ENCODE measurements around the gene UGT1A9. TPM values are rescaled to one million over a fixed set of nuclear protein-coding genes. Genes with fewer than 3 reads are reported as not detected.

Gene UGT1A9
- total RNA-seq, 2 donors from 2014 or later = not detected

GRCh38 chr2:233801357-233802131 is 129.8 kb downstream of the UGT1A9 start:
- intact Hi-C loops (cut with DNase I) = no loop called here
- H3K27ac ChIP-seq = no peak overlapping the region
- no peaks in the 10 kb centered on the region for H3K36me3 ChIP-seq
- no peaks in the 10 kb centered on the region for H3K4me1 ChIP-seq (replicated peaks)
- H3K9me3 ChIP-seq = no peaks in the 10 kb centered on the region
- H3K4me3 ChIP-seq = no peak overlapping the region
- no peak for DNase-seq (ENCODE audit: low spot score)
- no peaks in the 10 kb centered on the region for H3K27me3 ChIP-seq (replicated peaks; ENCODE audit: insufficient read depth)
- WGBS = 81% methylated on average over 9 of the region's 9 CpGs
- no peak for TF ChIP-seq POLR2A (IDR thresholded peaks at IDR 0.05)
- TF ChIP-seq CTCF (IDR thresholded peaks at IDR 0.05) = no peak
- TF ChIP-seq POLR2AphosphoS5 (IDR thresholded peaks at IDR 0.05) = no peak

- WGBS = 78% methylated on average over 3 of the region's 3 CpGs
- H3K27me3 ChIP-seq (replicated peaks; ENCODE audit: insufficient read depth) = no peaks in the 10 kb centered on the region
- H3K9me3 ChIP-seq = no peaks in the 10 kb centered on the region
- no peak for DNase-seq (ENCODE audit: low spot score)
- TF ChIP-seq POLR2AphosphoS5 (IDR thresholded peaks at IDR 0.05) = no peak
- TF ChIP-seq POLR2A (IDR thresholded peaks at IDR 0.05) = no peak
- TF ChIP-seq CTCF (IDR thresholded peaks at IDR 0.05) = no peak
- no peaks in the 10 kb centered on the region for H3K36me3 ChIP-seq
- H3K27ac ChIP-seq = no peak overlapping the region
- no peak overlapping the region for H3K4me3 ChIP-seq
- intact Hi-C loops (cut with DNase I) = no loop called here
- H3K4me1 ChIP-seq (replicated peaks) = no peaks in the 10 kb centered on the region
These were observed 130.6 kb downstream of the UGT1A9 start for GRCh38 chr2:233802132-233802815.

GRCh38 chr2:233803292-233803911 is 131.7 kb downstream of the UGT1A9 start:
- WGBS = 85% methylated on average over 2 of the region's 2 CpGs
- Histone ChIP-seq H3K27me3 (replicated peaks; ENCODE audit: insufficient read depth) (no peaks in the 10 kb centered on the region), H3K27ac (no peak overlapping the region), H3K4me3 (no peak overlapping the region), H3K9me3 (no peaks in the 10 kb centered on the region), H3K36me3 (no peaks in the 10 kb centered on the region), H3K4me1 (replicated peaks) (no peaks in the 10 kb centered on the region)
- DNase-seq (ENCODE audit: low spot score) = no peak
- intact Hi-C loops (cut with DNase I) = no loop called here
- TF ChIP-seq POLR2A (IDR thresholded peaks at IDR 0.05) (no peak), POLR2AphosphoS5 (IDR thresholded peaks at IDR 0.05) (no peak), CTCF (IDR thresholded peaks at IDR 0.05) (no peak)

GRCh38 chr2:233803994-233804393 is 132.3 kb downstream of the UGT1A9 start:
- no peaks in the 10 kb centered on the region for H3K36me3 ChIP-seq
- 80% methylated on average over 8 of the region's 8 CpGs for WGBS
- H3K9me3 ChIP-seq = no peaks in the 10 kb centered on the region
- H3K4me3 ChIP-seq = no peak overlapping the region
- TF ChIP-seq POLR2AphosphoS5 (IDR thresholded peaks at IDR 0.05) (no peak), POLR2A (IDR thresholded peaks at IDR 0.05) (no peak), CTCF (IDR thresholded peaks at IDR 0.05) (no peak)
- intact Hi-C loops (cut with DNase I) = no loop called here
- no peaks in the 10 kb centered on the region for H3K4me1 ChIP-seq (replicated peaks)
- no peaks in the 10 kb centered on the region for H3K27me3 ChIP-seq (replicated peaks; ENCODE audit: insufficient read depth)
- H3K27ac ChIP-seq = no peak overlapping the region
- DNase-seq (ENCODE audit: low spot score) = no peak

Data from prostate gland (tissue), 2 donors.